GM10847 (cell line): ENCODE data around the gene FGD2.

Experiments
- POLR2A ChIP-seq: IDR thresholded peaks from 2 replicates; pipeline ENCODE4 v1.6.1; 2011; ENCODE audit not compliant: insufficient read length; ENCODE audit errors: extremely low read depth

The FGD2 gene

DNA sequence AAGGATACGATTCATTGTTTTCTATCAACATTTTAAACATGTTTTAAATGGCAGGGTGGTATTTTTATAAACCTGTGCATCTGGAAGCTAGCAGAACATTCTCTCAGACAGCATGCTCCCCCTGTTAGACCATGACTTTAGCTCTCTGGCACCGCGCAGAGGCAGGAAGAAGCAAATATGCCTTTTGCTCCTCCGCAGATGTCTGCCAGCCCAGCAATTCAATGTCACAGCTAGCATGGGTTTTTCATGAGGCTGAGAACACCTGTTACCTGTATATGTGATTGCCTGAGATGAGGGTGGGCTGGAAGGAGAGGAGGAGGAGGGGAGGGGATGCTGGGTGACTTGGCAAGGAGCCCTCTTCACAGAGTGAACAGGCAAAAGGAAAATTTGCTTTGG is 26.1 kb upstream of the FGD2 start:
- no peak for TF ChIP-seq POLR2A

DNA sequence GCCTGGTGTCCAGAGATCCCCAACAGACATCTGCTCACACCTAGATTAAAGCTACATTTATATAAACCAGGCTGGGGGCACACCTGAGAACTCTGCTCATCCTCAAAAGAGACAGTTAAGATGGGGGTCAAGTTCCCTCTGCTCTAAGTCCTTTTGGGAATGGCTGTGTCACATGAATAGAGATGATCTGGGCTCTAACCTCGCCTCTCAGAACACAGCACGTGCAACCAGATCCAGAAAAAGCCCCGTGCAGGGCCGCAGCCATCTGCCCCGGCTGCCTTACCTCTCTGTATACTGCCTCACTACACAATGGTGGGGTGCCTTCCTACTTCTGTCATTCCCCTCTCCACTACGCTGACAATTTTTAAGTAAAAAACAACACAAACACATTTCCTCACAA is 25.3 kb upstream of the FGD2 start:
- TF ChIP-seq POLR2A, result no peak

DNA sequence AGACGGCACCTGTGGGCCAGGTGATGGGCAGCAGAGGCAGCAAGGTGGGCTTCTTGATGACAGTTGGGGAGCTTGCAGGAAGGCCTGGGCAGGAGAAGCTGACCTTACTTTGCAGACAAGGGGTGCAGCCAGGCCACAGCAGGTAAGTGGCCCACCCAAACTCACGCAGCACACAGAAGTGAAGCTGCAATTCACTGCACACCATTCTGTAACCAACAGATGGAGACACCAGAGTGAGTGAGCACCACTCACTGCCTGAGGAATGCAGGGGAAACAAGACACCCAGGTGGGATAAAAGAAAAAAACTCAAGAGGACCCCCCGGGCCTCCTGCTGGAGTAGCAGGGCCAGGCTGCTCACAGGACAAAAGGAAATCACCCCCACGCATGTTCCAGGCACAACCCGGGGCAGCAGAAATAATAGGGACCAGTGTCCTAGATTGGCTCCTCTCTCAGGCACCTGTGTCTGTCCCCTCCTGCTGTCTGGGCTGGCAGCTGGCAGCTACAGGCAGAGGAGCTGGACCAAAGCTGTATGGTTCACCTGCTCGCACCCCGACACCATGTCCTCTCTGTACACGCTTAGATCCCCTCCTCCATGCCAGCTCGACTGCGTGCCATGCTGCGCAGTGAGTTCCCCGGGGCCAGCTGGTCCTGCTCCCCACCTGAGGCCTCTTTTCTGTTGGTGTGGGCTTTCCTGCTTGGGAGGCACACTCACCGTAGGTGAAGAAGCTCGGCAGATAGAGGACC is 24.4 kb upstream of the FGD2 start:
- no peak for TF ChIP-seq POLR2A

DNA sequence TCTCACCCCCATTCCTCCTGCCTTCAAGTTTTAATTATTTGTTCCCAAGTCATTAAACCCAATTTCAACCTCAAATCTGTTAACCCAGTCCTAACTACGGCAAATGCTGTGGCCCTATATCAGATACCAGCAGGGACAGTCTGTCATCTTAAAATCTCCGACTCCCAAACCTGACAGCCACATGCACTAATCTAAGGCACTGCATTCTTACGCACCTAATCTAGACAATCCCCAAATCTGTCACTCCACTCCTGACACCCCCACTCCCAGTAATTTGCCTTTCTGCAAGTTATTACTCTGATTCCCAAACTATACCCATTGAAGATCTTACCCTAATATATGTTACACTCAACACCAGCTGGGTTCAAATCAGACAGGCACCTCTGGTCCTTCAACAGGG is 21.9 kb upstream of the FGD2 start:
- TF ChIP-seq POLR2A, result no peak

DNA sequence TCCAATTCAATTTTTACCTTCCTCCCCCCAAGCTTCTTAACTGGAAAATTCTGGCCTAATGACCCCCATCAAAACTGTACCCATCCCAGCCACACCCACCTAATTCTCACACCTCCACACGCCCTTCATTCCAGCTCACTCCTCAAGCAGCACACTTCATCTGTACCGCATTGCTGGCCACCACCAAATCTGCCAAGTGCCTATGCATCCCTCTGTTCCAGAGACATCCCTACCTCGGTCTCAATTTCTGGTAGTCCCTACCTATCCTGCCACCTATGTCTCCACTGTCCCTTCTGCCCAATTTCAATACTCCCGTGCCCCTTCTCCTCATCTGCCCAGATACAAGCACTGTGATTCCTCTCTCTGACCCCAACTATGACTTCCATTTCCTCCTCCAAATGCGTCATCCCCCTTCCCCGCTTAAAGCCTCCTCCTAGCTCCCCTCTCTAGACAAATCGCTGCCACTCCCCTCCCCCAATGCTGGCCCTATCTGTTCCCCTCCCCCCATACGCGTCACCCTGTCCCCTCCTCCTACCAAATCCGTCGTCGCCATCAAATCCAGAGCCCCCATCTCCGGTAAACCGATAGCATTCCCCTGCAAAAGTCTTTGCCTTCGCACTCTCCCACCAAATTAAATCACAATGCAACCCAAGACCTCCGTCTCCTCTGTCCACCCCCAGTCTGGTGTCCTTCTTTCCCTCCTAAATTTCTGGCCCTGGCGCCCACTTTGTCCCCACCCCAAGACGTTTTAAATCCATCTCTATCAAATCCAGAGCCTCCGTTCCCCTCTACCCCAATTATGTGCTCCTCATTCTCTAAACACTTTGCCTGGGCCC is 20.7 kb upstream of the FGD2 start:
- no peak for TF ChIP-seq POLR2A

DNA sequence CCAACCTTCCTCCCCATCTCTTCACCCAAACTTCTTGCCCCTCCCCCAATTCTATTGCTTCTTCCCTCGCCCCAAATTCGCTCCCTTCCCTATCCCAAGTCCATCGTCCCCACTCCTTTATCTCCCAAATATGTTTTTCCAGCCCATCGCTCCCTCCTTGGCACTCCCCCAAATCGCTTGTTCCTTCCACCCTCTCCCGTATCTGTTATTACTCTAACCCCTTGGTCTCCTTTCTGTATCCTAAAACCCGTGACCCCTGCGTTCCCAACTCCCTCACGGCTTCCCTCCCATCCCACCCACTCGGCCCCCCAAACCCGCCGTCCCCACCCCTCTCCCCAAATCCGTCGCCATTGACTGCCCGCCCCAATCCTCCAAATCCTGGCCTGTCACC is 20.0 kb upstream of the FGD2 start:
- no peak for TF ChIP-seq POLR2A

DNA sequence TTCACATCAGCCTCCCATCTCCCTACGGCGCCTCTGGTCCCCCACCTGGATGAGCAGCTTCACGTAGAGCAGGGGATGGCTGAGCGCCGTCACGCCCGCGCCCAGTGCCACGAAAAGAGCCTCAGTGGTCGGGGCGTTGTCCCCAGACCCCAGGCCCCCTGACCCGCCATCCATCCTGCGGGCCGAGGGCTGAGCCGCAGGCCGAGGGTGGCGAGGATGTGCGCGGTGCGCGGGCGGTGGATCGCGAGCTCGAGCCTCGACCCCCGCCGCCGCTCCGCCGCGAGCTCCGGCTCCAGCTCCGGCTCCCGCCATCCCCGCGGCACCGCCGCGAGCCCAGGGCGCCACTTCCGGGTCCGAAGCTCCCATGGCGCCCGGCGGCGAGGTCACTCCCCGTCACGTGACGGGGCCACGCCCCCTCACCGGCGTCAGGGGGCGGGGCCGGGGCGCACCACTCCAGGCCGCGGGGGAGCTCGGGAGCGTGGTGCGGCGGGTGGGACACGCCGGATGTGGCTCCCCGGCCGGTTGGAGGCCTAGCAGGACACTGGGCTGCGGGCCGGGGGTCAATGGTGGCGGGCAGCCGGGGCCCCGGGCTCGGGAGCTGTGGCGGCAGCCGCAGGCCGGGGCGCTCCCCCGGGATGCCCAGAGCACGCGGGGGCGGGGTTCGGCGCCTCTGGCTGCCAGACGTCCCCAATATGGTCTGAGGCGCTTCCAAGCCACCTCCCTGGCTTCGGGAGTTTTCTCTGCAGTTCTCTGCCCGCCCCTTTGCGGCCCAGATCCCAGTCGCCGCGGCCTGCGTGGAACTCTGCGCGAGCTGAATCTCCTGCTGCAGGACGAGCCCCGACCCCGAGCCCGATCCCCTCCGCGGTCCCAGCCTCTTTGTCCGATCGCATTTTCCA is 19.4 kb upstream of the FGD2 start, which contains the start of gene MTCH1:
Gene MTCH1 (minus strand): TSS at position 389 of the 896 bp plus-strand sequence. CDS start 23 bp downstream, at position 366.
- peak; percentile 96 for TF ChIP-seq POLR2A

DNA sequence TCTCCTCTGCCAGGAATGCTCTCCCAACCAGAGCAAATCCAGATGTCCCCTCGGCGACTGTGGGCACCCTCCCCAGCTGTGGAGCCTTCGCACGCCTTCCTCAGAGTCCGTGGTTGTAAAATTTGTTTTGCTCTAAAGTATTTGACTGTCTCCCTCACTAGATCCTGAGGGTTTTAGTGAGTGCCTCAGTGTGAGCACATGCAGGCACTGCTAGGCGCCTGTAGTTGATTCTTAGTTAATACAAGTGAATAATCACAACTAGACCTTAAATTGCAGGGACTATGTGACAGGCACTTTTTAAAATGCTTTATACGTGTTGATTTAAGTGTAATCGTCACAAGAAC is 18.8 kb upstream of the FGD2 start:
- TF ChIP-seq POLR2A, result no peak

DNA sequence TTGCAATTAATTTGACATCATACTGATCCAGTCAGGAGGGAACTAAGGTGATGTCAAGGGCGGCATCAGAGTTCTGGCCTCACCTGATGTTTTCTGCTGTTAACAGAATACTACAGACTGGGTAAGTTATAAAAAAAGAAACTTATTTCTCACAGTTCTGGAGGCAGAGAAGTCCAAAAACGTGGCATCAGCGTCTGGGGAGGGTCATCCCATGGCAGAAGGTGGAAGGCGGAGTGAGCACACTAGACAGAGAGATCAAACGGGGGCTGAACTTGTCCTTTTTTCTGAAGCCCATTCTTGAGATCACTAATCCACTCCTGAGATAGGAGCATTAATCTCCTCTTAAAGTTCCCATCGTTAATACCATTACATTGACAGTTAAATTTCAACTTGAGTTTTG is 16.2 kb upstream of the FGD2 start:
- TF ChIP-seq POLR2A, result no peak

DNA sequence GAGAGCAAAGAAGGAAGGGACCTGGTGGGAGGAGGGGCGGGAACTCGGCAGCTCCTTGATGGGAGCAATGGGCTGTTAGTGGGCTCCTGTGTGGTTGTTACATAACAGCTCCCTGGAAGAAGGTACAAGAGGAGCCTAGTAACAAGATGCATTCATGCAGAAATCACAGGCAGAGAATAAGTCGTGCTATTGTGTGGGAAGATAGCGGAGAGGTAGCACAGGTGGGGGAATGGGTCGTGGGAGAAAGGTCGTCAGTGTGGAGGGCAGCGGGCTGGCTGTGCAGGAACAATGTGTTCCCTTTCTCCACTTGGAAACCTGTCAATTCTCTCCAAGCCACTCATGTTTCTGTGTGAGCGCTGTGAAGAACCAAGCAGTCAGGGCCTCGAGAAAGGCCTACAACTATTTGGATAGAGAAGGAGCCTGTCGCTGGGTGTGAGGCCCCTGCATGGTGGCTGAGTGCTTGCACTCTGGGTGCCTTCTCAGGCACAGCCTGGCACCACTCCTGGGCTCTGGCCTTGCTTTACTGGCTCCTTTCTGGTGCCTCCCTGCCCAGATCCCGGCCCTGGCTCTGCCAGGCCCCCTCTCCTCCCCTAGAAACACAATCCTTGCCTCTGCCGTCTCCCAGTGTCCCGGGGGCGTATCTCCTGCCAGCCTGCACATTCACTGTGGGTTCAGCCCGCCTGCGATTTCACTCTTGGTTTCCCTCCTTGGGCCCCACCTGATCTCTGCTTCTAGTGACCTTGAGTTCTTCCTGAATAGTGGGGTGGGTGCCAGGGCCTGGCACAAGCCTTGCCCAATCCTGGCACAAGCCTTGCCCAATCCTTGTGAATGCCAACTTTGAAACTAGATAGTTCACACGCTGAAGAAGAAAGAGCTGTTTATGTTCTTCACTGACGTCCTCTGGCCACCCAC is 7.4 kb upstream of the FGD2 start:
- TF ChIP-seq POLR2A, result no peak

DNA sequence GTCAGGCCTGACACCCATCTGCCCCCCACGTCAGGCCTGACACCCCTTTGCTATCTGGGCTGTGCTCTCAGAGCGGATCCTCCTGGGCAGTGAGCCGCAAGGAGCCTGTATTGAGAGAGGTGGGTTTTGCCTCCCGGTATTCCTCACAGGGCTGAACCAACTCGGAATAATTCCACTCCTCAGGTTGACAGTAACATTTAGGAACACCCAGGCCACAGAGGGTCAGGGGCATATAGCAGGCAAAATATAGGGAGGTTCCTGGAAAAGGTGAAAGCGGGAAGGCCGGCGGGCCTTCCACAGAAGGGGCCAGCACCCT is 6.8 kb upstream of the FGD2 start:
- TF ChIP-seq POLR2A, result no peak

DNA sequence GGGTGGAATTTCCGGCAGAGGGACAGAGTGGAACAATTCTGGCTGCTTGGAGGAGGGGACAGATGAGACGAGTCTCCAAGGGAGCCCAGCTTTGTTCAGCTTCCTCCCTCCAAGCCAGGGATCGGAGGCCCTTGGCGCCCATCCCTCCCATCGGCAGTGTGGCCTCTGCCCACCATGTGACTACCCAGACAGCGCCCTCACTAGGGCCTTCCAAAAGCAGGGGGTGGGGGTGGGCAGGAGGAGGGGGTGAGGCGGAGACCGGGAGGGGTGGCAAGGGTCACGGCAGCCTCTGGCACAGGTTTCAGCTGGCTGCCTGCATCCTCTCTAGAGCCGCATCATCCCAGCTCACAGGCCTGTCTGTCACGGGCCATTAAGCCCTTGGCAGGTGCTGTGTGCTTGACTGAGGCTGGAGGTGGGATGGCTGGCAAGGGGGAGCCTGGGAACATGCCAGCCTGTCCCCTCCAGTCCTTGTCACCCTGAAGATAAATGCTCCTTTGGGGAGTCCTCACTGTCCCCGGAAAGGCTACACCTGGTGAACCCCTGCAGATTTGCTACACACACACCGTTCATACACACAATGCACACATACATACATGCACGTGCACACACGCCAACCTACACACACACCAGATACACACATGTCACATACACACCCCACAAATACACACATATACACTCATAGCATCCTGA is 6.2 kb upstream of the FGD2 start:
- no peak for TF ChIP-seq POLR2A

DNA sequence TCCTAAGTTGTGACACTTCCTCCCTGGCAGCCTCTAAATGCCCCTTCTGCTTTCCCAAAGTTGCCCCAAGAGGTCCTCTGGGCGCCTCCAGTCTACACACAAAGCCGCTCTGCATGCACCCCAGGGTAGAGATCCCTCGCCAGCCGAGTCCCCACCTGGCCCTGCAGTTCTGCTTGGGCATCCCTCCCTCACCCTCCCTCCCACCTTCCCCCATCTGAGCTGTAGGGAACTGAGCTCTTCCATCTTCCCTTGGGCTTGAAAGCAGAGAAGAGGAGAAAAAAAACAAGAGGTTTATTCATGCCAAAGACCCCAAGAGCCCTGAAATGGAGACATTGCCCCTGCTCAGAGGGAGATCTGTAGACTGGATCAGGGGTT is 5.7 kb upstream of the FGD2 start:
- TF ChIP-seq POLR2A, result no peak
